ENCODE results near the gene RDH16.
"Not testable (repeated sequence)": the region's sequence is repeated elsewhere in the genome, so short reads cannot be mapped to it uniquely, and the experiment has no call there.

- TF ChIP-seq CTCF (IDR thresholded peaks at IDR 0.05; ENCODE audit: low read depth, low read length, poor library complexity, severe bottlenecking); EZH2phosphoT487 (IDR thresholded peaks at IDR 0.05; ENCODE audit: borderline replicate concordance, low read length): not testable (repeated sequence)
These were observed 25.3 kb upstream of the RDH16 start for GRCh38 chr12:56982578-56983236.
